GM19438 (cell line): ENCODE data around the gene FAM83C.
"Not testable (repeated sequence)": the region's sequence is repeated elsewhere in the genome, so short reads cannot be mapped to it uniquely, and the experiment has no call there.

Experiments used
- ATAC-seq: cut with Tn5 transposase; IDR thresholded peaks from one replicate; pipeline ENCODE4 v1.9.1; 2021; ENCODE audit warnings: low read depth; ENCODE audit not compliant: unreplicated experiment

FAM83C gene

DNA sequence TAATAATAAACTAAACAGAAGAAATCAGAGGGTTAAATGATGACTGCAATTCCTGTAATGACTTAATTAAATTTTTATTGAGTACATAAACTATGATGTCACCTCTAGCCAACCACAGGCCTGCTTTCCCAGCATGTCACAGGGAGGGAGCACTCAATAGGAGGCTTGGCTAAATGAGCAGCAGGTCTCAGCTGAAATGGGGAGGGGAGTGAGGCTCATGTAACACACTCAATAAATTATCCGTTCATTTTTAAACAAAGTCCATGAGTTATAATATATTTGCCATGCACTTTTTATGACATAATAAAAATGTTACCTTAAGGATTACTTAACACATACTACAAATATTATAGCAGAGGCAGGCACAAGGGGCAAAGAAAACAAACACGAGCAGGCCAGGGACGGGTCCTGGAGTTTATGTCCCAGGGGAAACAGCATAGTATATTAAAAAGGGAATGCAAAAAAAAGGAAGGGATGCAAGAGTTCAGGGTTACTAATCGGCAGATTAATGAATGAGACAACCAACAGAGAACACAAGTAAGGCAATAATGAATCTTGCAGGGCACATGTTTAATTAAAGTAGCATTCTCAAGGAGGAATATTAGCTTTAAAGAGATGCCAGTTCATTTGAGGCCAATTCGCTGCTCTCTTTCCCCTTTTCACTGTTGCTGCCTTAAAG lies 27.1 kb upstream of the FAM83C start:
- ATAC-seq, result no peak

- ATAC-seq, result no peak
These were observed 26.4 kb upstream of the FAM83C start for GRCh38 chr20:35318502-35319157.

GRCh38 chr20:35317416-35318210 lies 25.4 kb upstream of the FAM83C start:
- ATAC-seq, result no peak

GRCh38 chr20:35316086-35316485 lies 23.9 kb upstream of the FAM83C start:
- no peak for ATAC-seq

- not testable (repeated sequence) for ATAC-seq
These were observed 23.4 kb upstream of the FAM83C start for GRCh38 chr20:35315632-35316020.

DNA sequence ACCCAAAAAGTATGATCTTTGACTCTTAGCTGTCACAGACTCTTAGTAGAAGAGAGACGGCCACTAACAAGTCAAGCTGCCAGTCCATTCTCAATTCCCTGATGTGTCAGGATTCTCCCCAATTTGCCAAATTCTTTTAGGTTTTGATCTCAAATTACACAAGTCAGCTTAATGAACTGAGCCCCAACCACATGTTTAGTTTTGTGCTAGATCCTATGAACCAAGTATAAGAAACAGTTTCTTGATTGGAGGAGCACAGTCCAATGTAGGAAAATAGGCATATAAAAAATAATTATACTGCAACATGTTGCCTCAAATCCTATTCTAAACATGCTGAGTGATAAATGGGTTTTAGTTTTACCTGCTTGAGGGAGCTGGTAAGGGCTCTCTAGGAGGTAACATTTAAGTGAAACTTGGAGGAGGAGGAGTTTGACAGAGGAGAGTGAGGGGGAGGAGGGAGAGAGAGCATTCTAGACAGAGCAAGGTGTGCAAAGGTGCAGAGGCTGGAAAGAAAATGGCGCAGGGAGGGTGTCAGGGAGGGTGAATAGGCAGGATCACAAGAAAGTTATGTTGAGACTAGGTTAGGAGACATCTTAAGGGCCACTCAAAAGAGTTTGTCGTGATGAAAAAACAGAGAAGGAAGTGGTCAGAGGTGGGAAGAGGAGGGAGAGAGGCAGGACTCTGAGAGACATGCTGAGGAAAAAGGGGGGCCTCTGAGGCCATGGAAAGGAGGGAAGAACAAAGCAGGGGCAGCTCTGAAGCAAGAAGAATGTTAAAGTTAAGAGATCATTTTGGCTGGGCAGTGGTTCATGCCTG lies 22.8 kb upstream of the FAM83C start:
- no peak for ATAC-seq

GRCh38 chr20:35312318-35312717 lies 20.1 kb upstream of the FAM83C start:
- no peak for ATAC-seq

- no peak for ATAC-seq
These were observed 19.6 kb upstream of the FAM83C start for GRCh38 chr20:35311822-35312221.

DNA sequence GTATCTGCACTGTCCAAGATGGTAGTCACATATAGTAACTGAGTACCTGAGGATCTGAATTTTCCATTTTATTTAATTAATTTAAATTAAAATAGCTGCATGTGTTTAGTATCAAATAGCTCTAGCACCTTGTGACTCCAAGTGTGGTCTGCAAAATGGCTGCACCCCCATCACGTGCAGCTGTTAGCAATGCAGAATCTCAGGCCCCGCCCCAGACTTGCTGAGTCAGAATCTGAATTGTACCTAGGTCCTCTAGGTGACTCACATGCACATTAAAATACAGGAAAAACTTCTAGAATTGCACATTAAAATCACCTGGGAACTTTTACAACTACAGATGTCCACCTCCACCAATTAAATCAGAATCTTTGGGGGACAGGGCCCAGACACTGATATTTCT lies 19.2 kb upstream of the FAM83C start:
- ATAC-seq, result no peak

DNA sequence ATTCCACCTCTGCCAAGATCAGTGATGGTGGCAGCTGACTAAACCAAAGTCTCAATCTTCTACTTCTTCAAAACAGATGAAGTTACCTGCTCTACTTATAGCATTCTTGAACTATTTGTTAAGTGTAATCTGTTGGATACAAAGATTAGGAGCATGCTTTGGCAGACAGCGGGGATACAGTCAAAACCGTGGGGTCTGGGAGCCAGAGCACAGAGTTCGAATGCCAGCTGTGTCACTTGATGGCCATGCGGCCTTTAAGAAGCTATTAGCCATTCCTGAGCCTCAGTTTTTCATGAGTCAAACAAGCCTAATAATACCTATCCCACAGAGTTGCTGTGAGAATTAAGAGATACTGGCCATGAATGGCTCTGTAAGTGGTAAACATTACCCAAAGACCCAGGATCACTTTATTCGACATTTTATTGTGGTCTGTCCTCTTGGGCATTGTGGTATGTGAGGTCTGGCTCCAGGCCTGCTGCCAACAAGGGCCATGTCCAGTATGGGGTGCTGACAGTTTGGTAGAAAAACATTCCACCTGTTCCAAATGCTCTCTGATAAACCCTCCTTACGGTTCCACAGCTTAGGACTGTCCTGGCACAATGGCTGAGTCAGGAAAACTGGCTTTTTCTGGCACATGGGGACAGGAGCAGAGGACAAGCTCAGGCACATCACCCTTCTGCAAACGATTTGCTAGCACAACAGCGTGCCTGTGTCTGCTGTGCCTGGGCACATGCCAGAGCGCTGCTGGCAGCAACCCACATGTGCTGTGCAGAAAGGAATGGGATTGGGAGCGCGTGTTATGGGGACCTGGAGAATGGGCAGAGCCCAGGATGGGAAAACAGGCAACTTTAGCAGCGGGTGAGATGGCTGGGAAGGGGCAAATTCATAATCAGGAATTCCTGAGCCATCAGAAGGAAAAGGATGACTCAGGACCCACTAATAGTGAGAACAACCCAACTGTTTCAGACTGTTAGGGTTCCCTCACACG lies 15.7 kb upstream of the FAM83C start:
- ATAC-seq, result no peak

GRCh38 chr20:35306931-35307517 lies 14.8 kb upstream of the FAM83C start:
- ATAC-seq, result no peak

GRCh38 chr20:35305682-35306556 lies 13.7 kb upstream of the FAM83C start:
- ATAC-seq, result no peak

DNA sequence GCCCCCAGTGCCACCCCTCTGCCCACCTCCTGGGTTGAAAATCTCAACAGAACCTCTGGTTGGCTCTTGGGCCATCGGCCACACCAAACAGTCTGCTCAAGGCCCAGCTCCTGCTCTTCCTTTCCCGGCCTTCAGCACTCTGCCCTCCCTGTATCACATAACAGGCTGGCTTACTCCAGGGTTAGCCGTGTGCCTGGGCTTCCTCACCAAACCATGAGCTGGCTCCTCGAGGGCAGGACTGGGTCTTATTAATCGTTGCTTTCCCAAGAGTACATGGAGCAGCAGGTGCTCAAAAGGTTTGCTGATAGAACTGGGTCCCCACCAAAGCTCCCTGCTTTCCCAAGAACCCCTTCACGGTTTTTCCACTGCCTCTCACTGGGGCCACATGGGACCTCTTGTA lies 12.7 kb upstream of the FAM83C start:
- no peak for ATAC-seq

GRCh38 chr20:35303735-35304491 lies 11.7 kb upstream of the FAM83C start:
- ATAC-seq, result peak; percentile 63

DNA sequence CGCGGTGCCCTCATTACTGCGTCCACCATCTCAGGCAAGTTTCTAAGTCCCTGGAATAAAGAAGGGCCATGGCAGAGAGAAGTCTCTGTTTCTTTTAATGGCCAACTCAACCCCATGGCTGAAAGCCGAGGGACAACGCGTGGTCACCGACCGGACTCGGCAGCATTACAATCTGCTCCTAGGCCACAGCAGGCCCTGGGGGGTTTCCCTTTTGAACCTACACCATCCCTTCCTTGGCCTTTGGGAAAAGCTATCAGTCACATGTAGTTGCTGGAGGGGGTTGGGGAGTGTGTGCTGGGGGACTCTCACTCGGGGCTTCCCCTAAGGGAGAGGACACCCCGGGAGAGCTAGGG lies 11.1 kb upstream of the FAM83C start:
- ATAC-seq, result no peak

DNA sequence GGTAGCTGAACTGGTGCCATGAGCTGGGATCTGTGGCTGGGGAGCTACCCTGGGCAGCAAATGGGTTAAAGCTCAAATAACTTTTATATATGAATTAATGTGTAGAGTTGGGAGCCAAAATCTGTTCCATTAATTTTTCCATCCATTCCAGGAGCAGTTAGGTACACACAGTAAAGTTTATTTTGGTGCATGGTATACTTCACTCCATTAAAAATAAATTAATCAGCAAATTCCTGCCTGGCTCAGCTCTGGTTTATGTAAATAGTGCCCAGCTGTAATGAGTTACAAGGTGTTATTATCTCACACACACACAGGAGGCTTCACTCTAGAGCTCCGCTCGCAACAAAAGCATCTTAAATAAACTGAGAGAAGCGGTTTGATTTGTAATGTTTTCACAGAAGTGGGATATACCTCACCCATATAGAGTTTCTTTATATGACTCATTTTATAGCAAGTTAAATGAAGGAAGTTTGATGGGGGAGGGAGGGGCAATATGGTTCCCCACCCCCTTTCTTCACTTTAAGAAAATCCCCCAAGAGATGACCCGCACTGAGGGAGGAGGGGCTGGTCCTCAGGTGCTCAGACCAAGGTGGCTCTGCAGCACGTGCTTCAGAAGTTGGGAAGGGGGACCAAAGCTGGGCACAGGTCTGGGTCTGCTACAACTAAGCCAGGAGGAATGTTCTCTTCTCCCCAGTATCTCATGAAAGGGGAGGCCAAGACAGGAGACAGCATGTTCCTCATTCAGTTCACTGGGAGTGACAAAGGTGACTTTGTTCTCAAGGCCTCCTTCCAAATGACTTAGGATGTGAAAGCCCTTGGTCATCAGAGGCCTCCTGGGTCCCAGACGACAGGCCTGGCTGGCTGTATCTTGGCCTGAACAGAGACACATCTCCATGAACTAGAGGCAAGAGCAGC lies 10.5 kb upstream of the FAM83C start:
- ATAC-seq, result no peak

GRCh38 chr20:35301426-35301825 lies 9.2 kb upstream of the FAM83C start:
- ATAC-seq, result no peak
